Measurements from ENCODE around the gene ERC2. TPM values are rescaled to one million over a fixed set of nuclear protein-coding genes. Genes with fewer than 3 reads are reported as not detected.

Gene ERC2
- total and polyA plus RNA-seq, 12 donors: 0.22 to 4.2 (median 1.7) TPM

GRCh38 chr3:56294286-56294685 is 174.0 kb downstream of the ERC2 start:
- 28 to 31% methylated on average over 1 of the region's 1 CpG for WGBS, 2 donors
- H3K4me3 ChIP-seq: no peak overlapping the region
- H3K36me3 ChIP-seq: no peaks in the 10 kb centered on the region
- H3K9me3 ChIP-seq: no peaks in the 10 kb centered on the region
- H3K4me1 ChIP-seq: no peaks in the 10 kb centered on the region
- DNase-seq (no peak), ATAC-seq (no peak)
- intact Hi-C loops (cut with DNase I): no loop called here
- no peak overlapping the region for H3K27ac ChIP-seq
- no peaks in the 10 kb centered on the region for H3K27me3 ChIP-seq
- TF ChIP-seq CTCF (IDR thresholded peaks at IDR 0.05): no peak

- DNase-seq (no peak), ATAC-seq (no peak)
- Histone ChIP-seq H3K36me3 (no peaks in the 10 kb centered on the region), H3K9me3 (no peaks in the 10 kb centered on the region), H3K4me1 (no peaks in the 10 kb centered on the region), H3K27me3 (no peaks in the 10 kb centered on the region), H3K4me3 (no peak overlapping the region), H3K27ac (no peak overlapping the region)
- TF ChIP-seq CTCF (IDR thresholded peaks at IDR 0.05): no peak
- 91% methylated on average over 3 of the region's 3 CpGs for WGBS, 2 donors
- intact Hi-C loops (cut with DNase I): no loop called here
These were observed 176.3 kb downstream of the ERC2 start for GRCh38 chr3:56291953-56292352.

- H3K36me3 ChIP-seq: no peaks in the 10 kb centered on the region
- no peaks in the 10 kb centered on the region for H3K4me1 ChIP-seq
- WGBS, 2 donors: 62 to 76% methylated on average over 3 of the region's 3 CpGs
- H3K27me3 ChIP-seq: no peaks in the 10 kb centered on the region
- H3K4me3 ChIP-seq: no peak overlapping the region
- no peaks in the 10 kb centered on the region for H3K9me3 ChIP-seq
- intact Hi-C loops (cut with DNase I): no loop called here
- H3K27ac ChIP-seq: no peak overlapping the region
- no peak for DNase-seq
- ATAC-seq: peak in 1 of 8 donors; percentile 19
- TF ChIP-seq CTCF (IDR thresholded peaks at IDR 0.05): no peak
These were observed 177.0 kb downstream of the ERC2 start for GRCh38 chr3:56291244-56291680.

- H3K27ac ChIP-seq: no peak overlapping the region
- H3K4me3 ChIP-seq: no peak overlapping the region
- no peak for TF ChIP-seq CTCF (IDR thresholded peaks at IDR 0.05)
- H3K9me3 ChIP-seq: no peaks in the 10 kb centered on the region
- ATAC-seq (no peak), DNase-seq (no peak)
- intact Hi-C loops (cut with DNase I): no loop called here
- no peaks in the 10 kb centered on the region for H3K36me3 ChIP-seq
- H3K4me1 ChIP-seq: no peaks in the 10 kb centered on the region
- 88% methylated on average over 2 of the region's 2 CpGs for WGBS, 2 donors
- no peaks in the 10 kb centered on the region for H3K27me3 ChIP-seq
These were observed 177.9 kb downstream of the ERC2 start for GRCh38 chr3:56290374-56290773.

Measured in heart right ventricle (tissue), 16 donors.